Measurements from ENCODE around the gene CACNA1B. TPM values are rescaled to one million over a fixed set of nuclear protein-coding genes. Genes with fewer than 3 reads are reported as not detected.
A peak's percentile ranks its signal among the peaks of the same experiment; 100 is the strongest.

The CACNA1B gene
- total RNA-seq, 1 experiment from 2014 or later = not detected

- DNase-seq (ENCODE audit: extremely low read depth, low read depth) = no peak
Observed at GRCh38 chr9:137977571-137978261, 100.1 kb downstream of the CACNA1B start.

GRCh38 chr9:137978262-137978714, 100.7 kb downstream of the CACNA1B start:
- DNase-seq (ENCODE audit: extremely low read depth, low read depth) = no peak

- peak; percentile 16 for DNase-seq (ENCODE audit: extremely low read depth, low read depth)
Observed at GRCh38 chr9:137982200-137982599, 104.6 kb downstream of the CACNA1B start.

GRCh38 chr9:137984005-137984404, 106.4 kb downstream of the CACNA1B start:
- no peak for DNase-seq (ENCODE audit: extremely low read depth, low read depth)

GRCh38 chr9:137984520-137985257, 107.1 kb downstream of the CACNA1B start:
- DNase-seq (ENCODE audit: extremely low read depth, low read depth) = no peak

GRCh38 chr9:137985637-137986071, 108.1 kb downstream of the CACNA1B start:
- no peak for DNase-seq (ENCODE audit: extremely low read depth, low read depth)

GRCh38 chr9:137986268-137987099, 108.9 kb downstream of the CACNA1B start:
- no peak for DNase-seq (ENCODE audit: extremely low read depth, low read depth)

- DNase-seq (ENCODE audit: extremely low read depth, low read depth) = no peak
Observed at GRCh38 chr9:137987244-137988030, 109.9 kb downstream of the CACNA1B start.

GRCh38 chr9:137988051-137988450, 110.5 kb downstream of the CACNA1B start:
- no peak for DNase-seq (ENCODE audit: extremely low read depth, low read depth)

- no peak for DNase-seq (ENCODE audit: extremely low read depth, low read depth)
Observed at GRCh38 chr9:137988701-137989100, 111.1 kb downstream of the CACNA1B start.

GRCh38 chr9:137989156-137989555, 111.6 kb downstream of the CACNA1B start:
- DNase-seq (ENCODE audit: extremely low read depth, low read depth) = no peak

GRCh38 chr9:137989999-137990715, 112.6 kb downstream of the CACNA1B start:
- DNase-seq (ENCODE audit: extremely low read depth, low read depth) = no peak

- no peak for DNase-seq (ENCODE audit: extremely low read depth, low read depth)
Observed at GRCh38 chr9:138003485-138004190, 126.1 kb downstream of the CACNA1B start.

GRCh38 chr9:138006576-138007233, 129.1 kb downstream of the CACNA1B start:
- no peak for DNase-seq (ENCODE audit: extremely low read depth, low read depth)

GRCh38 chr9:138007566-138007917, 130.0 kb downstream of the CACNA1B start:
- no peak for DNase-seq (ENCODE audit: extremely low read depth, low read depth)

- no peak for DNase-seq (ENCODE audit: extremely low read depth, low read depth)
Observed at GRCh38 chr9:138007918-138008841, 130.6 kb downstream of the CACNA1B start.

GRCh38 chr9:138009016-138009802, 131.6 kb downstream of the CACNA1B start:
- no peak for DNase-seq (ENCODE audit: extremely low read depth, low read depth)
